ENCODE measurements around the gene CLEC19A. TPM values are rescaled to one million over a fixed set of nuclear protein-coding genes. Genes with fewer than 3 reads are reported as not detected.

Gene CLEC19A
- total and polyA plus RNA-seq, 3 donors from 2014 or later, result not detected

DNA sequence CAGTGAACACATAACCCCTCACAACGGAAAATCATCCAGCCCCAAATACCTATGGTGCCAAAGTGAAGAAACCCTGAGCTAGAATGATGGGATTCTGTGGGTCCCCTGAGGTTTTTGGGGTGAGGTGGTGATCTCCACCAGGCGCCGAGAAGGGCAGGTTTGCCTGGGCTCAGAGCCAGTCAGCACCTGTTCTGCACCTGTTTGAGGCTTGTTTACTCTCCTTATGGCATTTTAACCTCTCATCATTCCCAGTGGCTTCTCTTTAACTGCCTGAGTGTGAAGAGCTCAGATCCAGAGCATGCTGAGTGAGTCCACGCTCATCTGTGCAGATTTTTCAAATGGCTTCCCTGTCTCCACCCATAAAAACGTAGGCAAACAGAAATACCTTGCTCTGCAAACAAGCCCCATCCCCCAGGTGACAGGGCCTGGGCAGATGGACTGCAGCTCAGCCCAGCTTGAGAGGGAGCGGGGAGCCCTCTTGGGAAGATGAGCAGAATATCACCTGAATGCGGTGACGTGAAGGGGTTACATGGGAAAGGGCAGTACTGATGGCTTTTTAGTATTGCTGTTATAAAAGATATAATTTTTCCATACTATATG lies 40.1 kb upstream of the CLEC19A start:
- WGBS, 2 donors, result 86 to 87% methylated on average over 7 to 8 of the region's 8 CpGs
- intact Hi-C loops (cut with DNase I; ENCODE audit: low total_unique reads), result no loop called here
- H3K9me3 ChIP-seq, result no peaks in the 10 kb centered on the region
- no peak overlapping the region for H3K27ac ChIP-seq
- DNase-seq, result no peak
- H3K4me3 ChIP-seq, result no peak overlapping the region
- TF ChIP-seq POLR2A (IDR thresholded peaks at IDR 0.05), result no peak
- TF ChIP-seq, protein P1, sequence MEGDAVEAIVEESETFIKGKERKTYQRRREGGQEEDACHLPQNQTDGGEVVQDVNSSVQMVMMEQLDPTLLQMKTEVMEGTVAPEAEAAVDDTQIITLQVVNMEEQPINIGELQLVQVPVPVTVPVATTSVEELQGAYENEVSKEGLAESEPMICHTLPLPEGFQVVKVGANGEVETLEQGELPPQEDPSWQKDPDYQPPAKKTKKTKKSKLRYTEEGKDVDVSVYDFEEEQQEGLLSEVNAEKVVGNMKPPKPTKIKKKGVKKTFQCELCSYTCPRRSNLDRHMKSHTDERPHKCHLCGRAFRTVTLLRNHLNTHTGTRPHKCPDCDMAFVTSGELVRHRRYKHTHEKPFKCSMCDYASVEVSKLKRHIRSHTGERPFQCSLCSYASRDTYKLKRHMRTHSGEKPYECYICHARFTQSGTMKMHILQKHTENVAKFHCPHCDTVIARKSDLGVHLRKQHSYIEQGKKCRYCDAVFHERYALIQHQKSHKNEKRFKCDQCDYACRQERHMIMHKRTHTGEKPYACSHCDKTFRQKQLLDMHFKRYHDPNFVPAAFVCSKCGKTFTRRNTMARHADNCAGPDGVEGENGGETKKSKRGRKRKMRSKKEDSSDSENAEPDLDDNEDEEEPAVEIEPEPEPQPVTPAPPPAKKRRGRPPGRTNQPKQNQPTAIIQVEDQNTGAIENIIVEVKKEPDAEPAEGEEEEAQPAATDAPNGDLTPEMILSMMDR (IDR thresholded peaks at IDR 0.05), result no peak
- H3K36me3 ChIP-seq (ENCODE audit: low read depth, missing control alignments), result no peaks in the 10 kb centered on the region
- H3K4me1 ChIP-seq, result no peaks in the 10 kb centered on the region
- no peaks in the 10 kb centered on the region for H3K27me3 ChIP-seq

DNA sequence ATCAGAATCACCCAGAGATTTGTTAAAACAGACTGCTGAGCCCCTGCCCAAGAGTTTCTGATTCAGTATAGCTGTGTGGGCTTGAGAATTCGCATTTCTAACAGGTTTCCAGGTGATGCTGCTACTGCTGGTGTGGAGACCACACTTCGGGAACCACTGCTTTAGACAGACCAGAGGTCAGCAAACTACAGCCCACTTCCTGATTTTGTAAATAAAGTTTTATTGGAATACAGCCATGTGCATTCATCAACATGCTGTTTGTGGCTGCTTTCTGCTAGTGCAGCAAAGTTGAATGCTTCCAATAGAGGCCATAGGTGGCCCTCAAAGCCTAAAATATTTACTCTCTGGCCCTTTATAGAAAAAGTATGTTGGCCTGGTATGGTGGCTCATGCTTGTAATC lies 32.6 kb upstream of the CLEC19A start:
- TF ChIP-seq, protein P1 (IDR thresholded peaks at IDR 0.05), result no peak
- no peak for TF ChIP-seq POLR2A (IDR thresholded peaks at IDR 0.05)
- 66 to 87% methylated on average over 2 of the region's 2 CpGs for WGBS, 2 donors

DNA sequence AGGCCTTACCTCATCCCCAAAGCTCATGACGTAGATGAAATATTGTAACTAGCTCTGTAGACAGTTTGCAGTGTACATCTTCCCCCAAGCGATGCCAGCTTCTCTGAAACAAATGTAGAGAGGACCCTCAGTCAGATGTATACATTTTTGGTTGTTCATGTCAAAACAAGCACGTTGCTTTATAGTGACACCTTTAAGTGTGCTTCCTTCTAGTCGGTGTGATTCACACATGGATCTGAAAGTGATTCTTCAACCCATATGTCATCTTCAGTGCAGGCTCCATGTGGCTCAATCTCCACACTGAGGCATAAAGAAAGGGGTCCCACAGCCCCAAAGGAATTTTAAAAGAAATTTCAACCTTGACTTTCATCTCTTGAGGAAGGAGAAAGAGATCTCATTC lies 30.9 kb upstream of the CLEC19A start:
- Histone ChIP-seq H3K36me3 (ENCODE audit: low read depth, missing control alignments) (no peaks in the 10 kb centered on the region), H3K27me3 (no peaks in the 10 kb centered on the region), H3K27ac (no peak overlapping the region), H3K9me3 (no peaks in the 10 kb centered on the region), H3K4me3 (no peak overlapping the region), H3K4me1 (no peaks in the 10 kb centered on the region)
- DNase-seq, result no peak
- WGBS, 2 donors, result 76 to 78% methylated on average over 4 of the region's 4 CpGs
- intact Hi-C loops (cut with DNase I; ENCODE audit: low total_unique reads), result no loop called here
- TF ChIP-seq, protein P1 (IDR thresholded peaks at IDR 0.05), result no peak
- TF ChIP-seq POLR2A (IDR thresholded peaks at IDR 0.05), result no peak

More for the DNA sequence above, 32.6 kb upstream of the CLEC19A start:
- Histone ChIP-seq H3K9me3 (no peaks in the 10 kb centered on the region), H3K27ac (no peak overlapping the region), H3K4me1 (no peaks in the 10 kb centered on the region), H3K27me3 (no peaks in the 10 kb centered on the region), H3K36me3 (ENCODE audit: low read depth, missing control alignments) (no peaks in the 10 kb centered on the region), H3K4me3 (no peak overlapping the region)
- intact Hi-C loops (cut with DNase I; ENCODE audit: low total_unique reads), result no loop called here
- no peak for DNase-seq

DNA sequence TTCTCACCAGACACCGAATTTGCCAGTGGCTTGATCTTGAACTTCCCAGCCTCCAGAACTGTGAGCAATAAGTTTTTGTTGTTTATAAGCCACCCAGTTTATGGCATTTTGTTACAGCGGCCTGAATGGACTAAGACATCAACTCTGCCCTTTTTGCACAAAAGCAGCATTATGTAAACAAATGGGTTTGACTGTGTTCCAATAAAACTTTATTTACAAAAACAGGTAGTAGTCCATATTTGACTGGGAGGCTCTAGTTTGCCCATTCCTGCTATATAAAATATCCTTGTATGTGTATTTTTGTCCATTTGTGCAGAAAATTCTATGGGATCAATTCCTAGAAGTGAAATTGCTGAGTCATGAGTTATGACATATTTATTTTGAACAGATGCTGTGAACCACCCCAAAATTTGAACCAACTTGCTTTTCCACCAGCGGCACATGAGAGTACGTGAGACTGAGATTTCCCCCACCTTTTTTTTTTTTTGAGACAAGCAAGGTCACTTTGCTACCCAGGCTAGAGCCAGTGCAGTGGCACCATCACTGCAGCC lies 21.3 kb upstream of the CLEC19A start:
- Histone ChIP-seq H3K36me3 (ENCODE audit: low read depth, missing control alignments) (no peaks in the 10 kb centered on the region), H3K4me1 (no peaks in the 10 kb centered on the region), H3K27me3 (no peaks in the 10 kb centered on the region), H3K4me3 (no peak overlapping the region), H3K27ac (no peak overlapping the region), H3K9me3 (no peaks in the 10 kb centered on the region)
- no peak for DNase-seq
- TF ChIP-seq POLR2A (IDR thresholded peaks at IDR 0.05), result no peak
- TF ChIP-seq, protein P1 (IDR thresholded peaks at IDR 0.05), result no peak
- 85 to 90% methylated on average over 4 of the region's 4 CpGs for WGBS, 2 donors
- intact Hi-C loops (cut with DNase I; ENCODE audit: low total_unique reads), result no loop called here

DNA sequence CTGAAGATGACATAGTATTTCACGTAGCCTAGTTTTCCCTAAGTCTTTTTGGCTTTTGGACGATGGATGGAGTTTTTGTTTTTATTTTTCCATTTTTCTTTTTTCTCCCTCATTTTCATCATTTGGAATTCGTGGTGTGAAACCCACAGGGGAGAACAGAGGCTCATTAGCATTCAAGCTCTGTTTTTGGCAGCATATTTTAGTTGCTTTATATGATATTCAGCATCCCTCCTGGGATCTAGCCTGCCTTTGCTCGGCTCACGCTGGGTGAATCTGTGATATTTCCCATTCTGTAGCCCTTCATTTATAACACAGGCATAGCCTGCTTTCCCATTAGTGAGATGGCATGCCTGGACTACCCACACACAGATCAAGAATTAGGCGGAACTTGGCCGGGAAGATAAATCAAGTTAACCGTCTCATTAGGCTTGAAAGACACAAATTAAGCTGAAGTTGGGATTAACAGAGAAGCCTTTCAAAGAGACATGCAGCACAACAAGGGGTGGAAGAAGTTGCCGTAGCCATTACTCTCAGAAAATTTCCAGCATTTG lies 20.1 kb upstream of the CLEC19A start:
- no peak overlapping the region for H3K4me3 ChIP-seq
- H3K36me3 ChIP-seq (ENCODE audit: low read depth, missing control alignments), result no peaks in the 10 kb centered on the region
- intact Hi-C loops (cut with DNase I; ENCODE audit: low total_unique reads), result no loop called here
- 55 to 64% methylated on average over 9 of the region's 9 CpGs for WGBS, 2 donors
- no peaks in the 10 kb centered on the region for H3K27me3 ChIP-seq
- H3K9me3 ChIP-seq, result no peaks in the 10 kb centered on the region
- TF ChIP-seq, protein P1 (IDR thresholded peaks at IDR 0.05), result no peak
- no peak for TF ChIP-seq POLR2A (IDR thresholded peaks at IDR 0.05)
- H3K4me1 ChIP-seq, result no peaks in the 10 kb centered on the region
- no peak for DNase-seq
- no peak overlapping the region for H3K27ac ChIP-seq
